Hematopoietic multipotent progenitor cell treated with erythropoietin and hydrocortisone succinate and interleukin-3 and kit ligand, for 17 days (in vitro differentiated cells): ENCODE results near the gene FAM83D.

Source experiments
- DNase-seq: peaks from one replicate; pipeline ENCODE4 v3.0.0-alpha.2; 2015; ENCODE audit warnings: low spot score

The FAM83D gene, protein sequence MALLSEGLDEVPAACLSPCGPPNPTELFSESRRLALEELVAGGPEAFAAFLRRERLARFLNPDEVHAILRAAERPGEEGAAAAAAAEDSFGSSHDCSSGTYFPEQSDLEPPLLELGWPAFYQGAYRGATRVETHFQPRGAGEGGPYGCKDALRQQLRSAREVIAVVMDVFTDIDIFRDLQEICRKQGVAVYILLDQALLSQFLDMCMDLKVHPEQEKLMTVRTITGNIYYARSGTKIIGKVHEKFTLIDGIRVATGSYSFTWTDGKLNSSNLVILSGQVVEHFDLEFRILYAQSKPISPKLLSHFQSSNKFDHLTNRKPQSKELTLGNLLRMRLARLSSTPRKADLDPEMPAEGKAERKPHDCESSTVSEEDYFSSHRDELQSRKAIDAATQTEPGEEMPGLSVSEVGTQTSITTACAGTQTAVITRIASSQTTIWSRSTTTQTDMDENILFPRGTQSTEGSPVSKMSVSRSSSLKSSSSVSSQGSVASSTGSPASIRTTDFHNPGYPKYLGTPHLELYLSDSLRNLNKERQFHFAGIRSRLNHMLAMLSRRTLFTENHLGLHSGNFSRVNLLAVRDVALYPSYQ

DNA sequence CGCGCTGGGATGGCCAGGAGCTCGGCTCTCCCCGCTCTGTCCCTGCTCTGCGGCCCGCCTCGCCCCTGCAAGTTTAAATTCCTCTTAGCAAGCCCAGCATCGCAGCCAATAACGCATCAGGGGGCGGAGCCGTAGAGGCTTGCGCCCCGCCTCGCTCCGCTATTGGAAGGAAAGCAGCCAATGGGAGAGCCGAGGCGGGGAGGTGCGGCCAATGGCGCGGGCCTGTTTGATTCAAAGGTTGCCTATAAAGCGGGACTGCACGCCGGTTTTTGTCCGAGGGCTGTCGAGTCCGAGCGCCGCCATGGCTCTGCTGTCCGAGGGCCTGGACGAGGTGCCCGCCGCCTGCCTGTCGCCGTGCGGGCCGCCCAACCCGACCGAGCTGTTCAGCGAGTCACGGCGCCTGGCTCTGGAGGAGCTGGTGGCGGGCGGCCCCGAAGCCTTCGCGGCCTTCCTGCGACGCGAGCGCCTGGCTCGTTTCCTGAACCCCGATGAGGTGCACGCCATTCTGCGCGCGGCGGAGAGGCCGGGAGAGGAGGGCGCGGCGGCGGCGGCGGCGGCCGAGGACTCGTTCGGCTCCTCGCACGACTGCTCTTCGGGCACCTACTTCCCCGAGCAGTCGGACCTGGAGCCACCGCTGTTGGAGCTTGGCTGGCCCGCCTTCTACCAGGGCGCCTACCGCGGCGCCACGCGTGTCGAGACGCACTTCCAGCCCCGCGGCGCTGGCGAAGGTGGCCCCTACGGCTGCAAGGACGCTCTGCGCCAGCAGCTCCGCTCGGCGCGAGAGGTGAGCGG lies at the start of gene FAM83D:
TSS of gene FAM83D (plus strand) at position 276 of the 792 bp plus-strand sequence. CDS start at position 302, 26 bp downstream.
- peak; percentile 98 for DNase-seq

DNA sequence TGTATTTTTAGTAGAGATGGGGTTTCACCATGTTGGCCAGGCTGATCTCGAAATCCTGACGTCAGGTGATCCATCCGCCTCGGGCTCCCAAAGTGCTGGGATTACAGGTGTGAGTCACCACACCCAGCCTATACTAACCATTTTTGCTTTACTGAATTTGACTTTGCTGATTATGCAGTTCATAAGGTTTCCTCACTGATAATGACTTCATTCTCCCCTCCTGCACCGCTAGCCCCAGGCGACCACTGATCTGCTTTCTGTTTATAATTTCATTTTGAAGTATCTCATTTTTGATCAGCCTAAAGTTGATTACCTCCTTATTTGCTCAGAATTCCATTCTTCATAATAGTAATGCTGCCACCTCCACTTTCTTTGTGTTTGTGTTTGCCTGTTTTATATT lies 48.7 kb upstream of the FAM83D start:
- no peak for DNase-seq

DNA sequence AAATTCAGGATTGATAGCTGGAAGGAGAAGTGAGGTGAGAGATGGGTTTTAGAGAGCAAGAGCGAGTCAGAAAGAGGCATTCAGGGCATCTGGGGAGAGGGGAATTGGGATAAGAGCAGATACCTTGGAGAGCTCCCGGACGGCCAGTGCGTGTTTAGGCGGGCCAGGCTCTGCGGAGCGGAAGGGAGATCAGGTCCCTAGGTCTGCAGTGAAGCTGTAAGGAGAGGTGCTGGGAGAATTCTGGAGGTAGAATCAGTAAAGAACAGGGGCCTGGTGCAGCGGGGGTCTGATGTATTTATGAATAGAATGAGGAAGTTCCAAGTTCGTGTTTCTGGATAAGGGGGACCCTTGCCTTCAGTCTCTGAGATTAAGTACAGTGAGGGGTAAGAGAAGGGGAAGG lies 47.4 kb upstream of the FAM83D start:
- no peak for DNase-seq

DNA sequence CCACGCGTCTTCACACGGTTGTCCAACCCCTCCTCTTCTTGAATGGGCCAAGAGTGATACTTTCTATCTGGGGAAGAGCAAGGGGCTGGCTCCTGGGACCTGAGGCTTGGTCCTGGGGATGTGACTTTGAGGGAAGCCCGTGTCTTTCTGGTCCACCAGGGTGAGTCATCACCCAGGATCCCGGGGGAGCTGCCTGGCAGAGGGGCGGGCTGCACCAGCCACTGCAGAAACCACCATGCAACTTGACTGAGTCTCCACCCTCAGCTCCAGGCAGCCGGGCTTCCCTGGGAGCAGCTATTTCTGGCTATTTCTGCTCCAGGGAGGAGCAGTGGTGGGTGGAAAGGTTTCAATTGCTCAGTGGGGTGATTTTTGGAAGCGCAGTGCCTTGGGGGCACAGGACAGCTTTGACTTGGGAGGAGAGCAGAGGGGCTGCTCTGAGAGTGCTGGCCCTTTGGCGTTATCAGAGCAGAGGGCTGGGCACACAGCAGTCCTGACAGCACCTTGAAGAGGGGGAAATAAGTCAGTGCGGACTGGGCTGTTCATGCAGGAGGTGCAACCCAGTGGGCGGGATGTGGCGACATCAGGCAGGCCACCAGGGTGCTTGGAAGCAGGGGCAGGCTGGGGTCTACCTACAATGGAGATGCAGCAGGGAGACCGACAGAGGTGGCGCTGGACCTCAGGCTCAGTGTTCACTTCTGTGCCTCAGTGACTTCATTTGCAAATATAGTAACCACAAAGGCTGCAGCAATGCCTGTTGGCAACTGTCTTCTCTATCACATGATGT lies 45.1 kb upstream of the FAM83D start:
- no peak for DNase-seq

GRCh38 chr20:38881806-38882440 lies 44.3 kb upstream of the FAM83D start:
- no peak for DNase-seq

- no peak for DNase-seq
These were observed 43.6 kb upstream of the FAM83D start for GRCh38 chr20:38882600-38882999.

- no peak for DNase-seq
These were observed 42.9 kb upstream of the FAM83D start for GRCh38 chr20:38883081-38883980.

DNA sequence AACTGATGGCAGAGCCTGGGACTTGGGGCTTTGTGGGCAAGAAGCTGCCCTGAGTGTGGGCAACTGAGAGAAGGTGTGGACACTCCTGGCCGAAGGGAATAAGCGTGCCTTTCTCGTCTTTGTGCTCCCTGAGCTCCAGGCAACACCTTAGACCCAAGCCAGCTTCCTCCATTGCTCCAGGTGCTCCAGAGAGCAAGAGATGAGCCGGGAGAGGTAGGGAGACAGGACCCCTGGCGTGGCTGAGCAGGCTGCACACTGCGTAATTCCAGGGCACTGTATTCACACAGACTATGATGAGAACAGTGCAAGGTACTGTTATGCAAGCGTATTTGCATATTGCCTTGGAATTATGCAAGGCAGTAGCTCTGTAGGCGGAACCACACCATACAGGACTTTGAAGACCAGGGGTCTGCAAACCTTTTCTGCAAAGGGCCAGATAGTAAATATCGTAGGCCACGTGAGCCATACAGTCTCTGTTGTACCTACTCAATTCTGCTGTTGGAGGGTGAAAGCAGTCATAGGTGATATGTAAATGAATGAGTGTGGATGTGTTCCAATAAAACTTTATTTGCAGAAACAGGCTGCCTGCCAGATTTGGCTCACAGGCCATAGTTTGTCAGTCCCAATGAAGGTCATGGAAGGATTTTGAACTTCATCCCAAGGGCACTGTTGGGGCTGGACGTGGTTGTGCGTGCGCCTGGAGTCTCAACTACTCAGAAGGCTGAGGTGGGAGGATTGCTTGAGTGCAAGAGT lies 42.1 kb upstream of the FAM83D start:
- no peak for DNase-seq

DNA sequence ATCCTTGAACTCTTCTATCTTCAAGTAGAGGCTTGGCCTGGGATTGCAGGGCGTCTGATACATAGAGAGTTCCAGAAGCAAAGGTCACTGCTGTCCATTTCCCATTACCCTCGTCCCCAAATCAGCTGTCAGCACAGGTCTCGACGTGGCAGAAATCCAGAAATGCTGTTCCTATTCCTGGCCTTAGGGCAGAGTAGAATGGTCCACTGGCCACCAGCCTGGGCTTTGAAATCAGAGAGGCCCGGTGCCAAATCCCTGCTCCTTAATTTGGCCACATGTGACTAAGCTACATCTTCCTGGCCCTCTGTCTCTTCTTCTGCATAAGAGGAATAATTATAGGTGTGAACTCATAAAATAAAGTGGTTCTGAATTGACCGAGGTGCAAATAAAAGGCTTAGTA lies 40.9 kb upstream of the FAM83D start:
- no peak for DNase-seq

GRCh38 chr20:38888059-38888831 lies 38.0 kb upstream of the FAM83D start:
- no peak for DNase-seq

DNA sequence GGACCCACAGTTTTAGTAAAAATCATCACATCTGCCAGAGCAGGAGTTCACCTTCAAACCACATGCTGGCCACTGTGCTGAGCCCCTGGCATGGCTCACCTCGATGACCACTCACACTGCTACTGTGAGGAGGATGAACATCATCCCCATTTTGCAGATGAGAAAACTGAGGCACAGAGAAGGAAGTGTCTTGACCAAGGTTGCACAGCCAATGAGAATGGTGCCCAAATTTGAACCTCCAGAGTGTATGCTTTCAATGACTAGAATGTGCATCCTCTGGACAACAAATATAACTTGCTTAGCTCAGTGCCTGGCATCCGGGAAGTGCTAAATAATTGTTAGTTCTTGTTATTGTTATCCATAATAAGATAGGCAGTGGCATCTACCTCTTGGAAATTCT lies 37.2 kb upstream of the FAM83D start:
- no peak for DNase-seq

- DNase-seq = no peak
These were observed 36.3 kb upstream of the FAM83D start for GRCh38 chr20:38889792-38890496.

GRCh38 chr20:38890497-38890818 lies 35.8 kb upstream of the FAM83D start:
- no peak for DNase-seq

DNA sequence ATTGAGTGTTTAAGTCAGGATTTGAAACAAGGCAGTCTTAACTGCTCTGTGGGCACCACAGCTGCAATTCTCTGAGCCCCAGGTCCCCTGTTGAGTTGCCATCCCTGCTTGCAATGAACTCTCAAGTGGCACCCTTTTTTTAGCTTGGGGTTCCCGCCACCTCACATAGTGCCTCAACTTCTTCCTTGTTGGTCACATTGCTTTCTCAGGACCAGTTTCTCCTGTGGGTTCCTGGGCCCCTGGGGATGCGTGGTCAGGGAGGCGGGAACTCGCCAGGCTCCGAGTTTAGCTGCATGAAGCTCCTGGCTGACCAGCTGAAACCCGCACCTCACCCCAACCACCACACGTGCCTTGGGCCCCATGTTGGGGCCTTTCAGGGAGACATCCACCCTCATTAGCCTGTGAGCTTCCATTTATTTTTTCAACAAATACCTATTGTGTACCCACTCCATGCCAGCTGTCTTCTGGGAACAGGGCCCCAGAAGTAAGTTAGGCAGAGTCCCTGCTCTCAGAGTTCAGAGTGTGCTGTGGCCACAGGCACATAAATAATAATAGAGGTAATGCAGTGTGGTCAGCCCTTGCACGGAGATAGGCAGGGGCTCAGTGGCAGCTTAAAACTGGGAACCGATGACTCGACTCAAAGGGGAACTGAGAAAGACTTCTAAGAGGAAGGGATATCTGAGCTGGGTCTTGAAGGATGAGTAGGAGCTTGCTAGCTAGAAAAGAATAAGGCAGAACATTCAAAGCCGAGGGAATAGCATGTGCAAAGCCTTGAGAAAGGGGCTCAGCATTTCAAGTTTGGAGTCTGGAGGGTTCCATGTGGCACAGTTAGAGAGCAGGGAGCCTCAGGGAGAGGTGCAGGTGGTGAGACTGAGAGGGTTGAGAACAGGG lies 33.9 kb upstream of the FAM83D start:
- no peak for DNase-seq

- DNase-seq = no peak
These were observed 33.1 kb upstream of the FAM83D start for GRCh38 chr20:38893056-38893564.

GRCh38 chr20:38893565-38894090 lies 32.6 kb upstream of the FAM83D start:
- DNase-seq = peak; percentile 59
